Colonic mucosa (tissue), 4 donors: ENCODE measurements around the gene IL20RA. TPM values are rescaled to one million over a fixed set of nuclear protein-coding genes. Genes with fewer than 3 reads are reported as not detected.
"Not testable (repeated sequence)": the region's sequence is repeated elsewhere in the genome, so short reads cannot be mapped to it uniquely, and the experiment has no call there.

Experiments
- DNase-seq: peaks from one replicate; pipeline ENCODE4 v3.0.0-alpha.2; 2020
- H3K27ac ChIP-seq: fragments of 200-600 bp; one replicate; pipeline ENCODE4 v1.8.0; 2021
- H3K27me3 ChIP-seq: fragments of 200-600 bp; one replicate; pipeline ENCODE4 v1.8.0; 2021
- H3K36me3 ChIP-seq: fragments of 200-600 bp; one replicate; pipeline ENCODE4 v1.8.0; 2021
- H3K4me1 ChIP-seq: fragments of 200-600 bp; one replicate; pipeline ENCODE4 v1.8.0; 2021; ENCODE audit warnings: mild to moderate bottlenecking
- H3K4me3 ChIP-seq: fragments of 200-600 bp; one replicate; pipeline ENCODE4 v1.8.0; 2021
- H3K9ac ChIP-seq, 2 donors: one replicate each; pipeline ENCODE4 v1.7.0; 2013; ENCODE audit warnings: control low read depth in 2 of 2, low read depth in 2 of 2, low read length in 2 of 2
- H3K9me3 ChIP-seq: fragments of 200-600 bp; one replicate; pipeline ENCODE4 v1.8.0; 2021
- intact Hi-C: fragments of 100-400 bp; cut with DNase I; formaldehyde crosslinking; loops from one replicate; pipeline ENCODE4 v1.14.1; 2022
- total RNA-seq, 2 donors: library from RNA; stranded (reverse); fragmentation: NEBNext Ultra II Directional in 1 of 2; extraction: Animal tissue kit (Norgen Biotek cat#: 25700) in 1 of 2; gene quantifications; one replicate each; pipeline ENCODE4 v1.2.1, GENCODE V29; 2021
- TF ChIP-seq, protein P1 (sequence below): fragments of 200-600 bp; IDR thresholded peaks from one replicate; pipeline ENCODE4 v1.8.0; 2022; ENCODE audit warnings: antibody characterized with exemption, mild to moderate bottlenecking
- donor health status: healthy.
- donor health status: DM: no; HTN: no; CAD: no.
- donor health status: DM: no; HTN: no; CAD: no.

IL20RA gene
- total RNA-seq, 2 donors from 2014 or later = 12.2 to 12.8 TPM

DNA sequence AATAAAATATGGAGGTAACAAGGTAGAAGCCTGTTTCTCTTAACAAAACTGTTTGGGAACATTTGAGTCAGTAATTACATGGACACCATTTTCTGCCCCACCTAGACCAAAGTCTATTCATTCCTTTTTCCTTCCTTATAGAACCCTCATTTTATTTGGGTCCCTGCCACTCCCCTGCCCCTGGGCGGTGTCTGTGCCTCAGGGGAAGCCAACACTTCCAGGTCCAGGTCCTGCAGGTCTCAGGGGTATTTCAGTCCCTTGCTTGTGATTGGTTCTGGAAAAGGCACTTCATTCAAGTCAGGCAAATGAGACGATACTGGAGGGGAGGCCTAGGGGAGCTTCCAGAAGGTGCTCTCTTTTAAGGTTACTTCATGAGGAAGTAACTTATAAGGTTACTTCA, 80.4 kb downstream of the IL20RA start:
- intact Hi-C loops = no loop called here
- H3K9me3 ChIP-seq = no peaks in the 10 kb centered on the region
- TF ChIP-seq, protein P1, sequence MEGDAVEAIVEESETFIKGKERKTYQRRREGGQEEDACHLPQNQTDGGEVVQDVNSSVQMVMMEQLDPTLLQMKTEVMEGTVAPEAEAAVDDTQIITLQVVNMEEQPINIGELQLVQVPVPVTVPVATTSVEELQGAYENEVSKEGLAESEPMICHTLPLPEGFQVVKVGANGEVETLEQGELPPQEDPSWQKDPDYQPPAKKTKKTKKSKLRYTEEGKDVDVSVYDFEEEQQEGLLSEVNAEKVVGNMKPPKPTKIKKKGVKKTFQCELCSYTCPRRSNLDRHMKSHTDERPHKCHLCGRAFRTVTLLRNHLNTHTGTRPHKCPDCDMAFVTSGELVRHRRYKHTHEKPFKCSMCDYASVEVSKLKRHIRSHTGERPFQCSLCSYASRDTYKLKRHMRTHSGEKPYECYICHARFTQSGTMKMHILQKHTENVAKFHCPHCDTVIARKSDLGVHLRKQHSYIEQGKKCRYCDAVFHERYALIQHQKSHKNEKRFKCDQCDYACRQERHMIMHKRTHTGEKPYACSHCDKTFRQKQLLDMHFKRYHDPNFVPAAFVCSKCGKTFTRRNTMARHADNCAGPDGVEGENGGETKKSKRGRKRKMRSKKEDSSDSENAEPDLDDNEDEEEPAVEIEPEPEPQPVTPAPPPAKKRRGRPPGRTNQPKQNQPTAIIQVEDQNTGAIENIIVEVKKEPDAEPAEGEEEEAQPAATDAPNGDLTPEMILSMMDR = no peak
- peak overlapping the region in 1 of 2 donors; percentile 1 for H3K9ac ChIP-seq
- no peak overlapping the region for H3K4me3 ChIP-seq
- peaks cover under 1% of the 10 kb centered on the region for H3K4me1 ChIP-seq
- no peaks in the 10 kb centered on the region for H3K36me3 ChIP-seq
- H3K27me3 ChIP-seq = no peaks in the 10 kb centered on the region
- DNase-seq = peak; percentile 90
- peak overlapping the region; percentile 84 for H3K27ac ChIP-seq

DNA sequence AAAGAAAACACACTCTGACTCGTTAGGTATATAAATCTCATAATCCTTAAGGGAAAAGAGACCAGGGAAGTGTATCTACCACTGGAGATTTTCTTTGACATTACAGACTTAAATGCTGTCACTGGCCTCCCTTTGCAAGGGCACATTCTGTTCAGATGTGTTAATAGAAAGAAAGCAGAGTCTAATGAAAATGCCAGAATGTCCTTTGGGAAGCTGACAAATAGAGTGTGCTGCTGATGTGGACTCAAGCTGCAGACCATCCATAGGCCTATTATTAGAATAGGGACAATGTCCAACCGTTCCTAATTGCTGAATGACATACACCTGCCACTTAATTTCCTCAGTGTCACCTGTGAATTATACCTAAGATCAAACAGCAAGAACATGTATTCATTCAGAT, 81.5 kb downstream of the IL20RA start:
- H3K4me3 ChIP-seq = no peak overlapping the region
- H3K27ac ChIP-seq = peak overlapping the region; percentile 84
- H3K4me1 ChIP-seq = peaks cover 9% of the 10 kb centered on the region
- DNase-seq = no peak
- TF ChIP-seq, protein P1 = no peak
- intact Hi-C loops = no loop called here
- no peaks in the 10 kb centered on the region for H3K27me3 ChIP-seq
- no peaks in the 10 kb centered on the region for H3K9me3 ChIP-seq
- H3K9ac ChIP-seq = peak overlapping the region in 1 of 2 donors; percentile 36
- no peaks in the 10 kb centered on the region for H3K36me3 ChIP-seq

DNA sequence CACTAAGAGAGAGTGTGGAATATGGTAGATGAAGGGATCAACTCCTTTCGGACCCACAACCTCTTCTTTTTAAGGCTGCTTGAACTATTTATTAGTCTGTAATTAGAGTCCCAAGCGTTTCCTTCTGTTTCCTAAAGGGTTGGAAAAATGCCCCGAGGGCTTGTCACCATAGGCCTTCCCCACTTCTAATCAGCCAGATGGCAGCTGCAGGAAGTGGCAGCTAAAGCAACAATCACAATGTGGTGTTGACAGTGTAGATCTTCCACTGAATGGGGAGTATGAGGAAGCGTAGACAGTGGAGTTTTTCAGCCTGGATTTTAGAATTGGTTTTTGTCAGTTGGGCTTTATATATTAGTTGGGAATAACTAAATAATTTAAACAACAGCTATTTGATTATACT, 82.1 kb downstream of the IL20RA start:
- peak; percentile 71 for DNase-seq
- H3K4me1 ChIP-seq = peaks cover 9% of the 10 kb centered on the region
- intact Hi-C loops = no loop called here
- no peaks in the 10 kb centered on the region for H3K9me3 ChIP-seq
- peak overlapping the region in 1 of 2 donors; percentile 61 for H3K9ac ChIP-seq
- peak overlapping the region; percentile 84 for H3K27ac ChIP-seq
- no peak overlapping the region for H3K4me3 ChIP-seq
- H3K27me3 ChIP-seq = no peaks in the 10 kb centered on the region
- TF ChIP-seq, protein P1 = no peak
- no peaks in the 10 kb centered on the region for H3K36me3 ChIP-seq

DNA sequence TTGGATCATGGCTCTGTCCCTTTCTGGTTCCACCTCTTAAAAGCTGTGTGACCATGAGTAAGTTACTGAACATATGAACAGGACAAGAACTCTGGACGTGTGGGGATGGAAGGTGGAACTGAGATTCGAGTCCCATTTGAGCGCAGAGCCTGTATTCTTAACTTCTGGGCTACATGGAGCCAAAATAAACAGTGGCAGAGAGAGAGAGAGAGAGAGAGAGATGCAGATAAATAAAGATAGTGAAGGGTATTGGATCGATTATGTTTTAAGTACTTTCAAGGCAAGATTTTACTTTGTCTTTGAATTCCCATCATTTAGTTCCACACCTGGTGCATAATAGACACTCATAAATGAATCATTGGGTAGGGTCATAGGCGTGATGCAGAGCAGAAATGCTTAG, 82.9 kb downstream of the IL20RA start:
- no peaks in the 10 kb centered on the region for H3K36me3 ChIP-seq
- intact Hi-C loops = no loop called here

DNA sequence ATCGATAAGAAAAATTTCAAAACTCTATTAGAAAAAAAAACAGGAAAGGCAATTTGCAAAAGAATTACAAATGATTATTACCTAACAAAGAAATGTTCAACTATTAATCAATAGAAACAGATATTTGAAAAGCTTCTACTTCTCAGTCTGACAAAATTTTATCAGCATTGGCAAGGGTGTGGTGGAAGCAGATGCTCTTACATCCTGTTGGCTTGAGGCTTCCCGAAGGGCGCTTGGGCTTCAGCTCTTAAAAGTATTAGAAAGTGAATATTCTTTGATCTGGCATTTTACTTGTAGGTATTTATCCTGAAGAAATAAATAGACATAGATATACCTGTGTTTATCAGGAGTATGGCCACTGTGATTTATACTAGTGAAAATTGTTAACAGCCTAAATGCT, 84.0 kb downstream of the IL20RA start:
- TF ChIP-seq, protein P1 = no peak
- Histone ChIP-seq H3K9me3 (no peaks in the 10 kb centered on the region), H3K4me1 (peaks cover 9% of the 10 kb centered on the region), H3K27me3 (no peaks in the 10 kb centered on the region), H3K4me3 (no peak overlapping the region), H3K9ac (no peak overlapping the region), H3K27ac (peak overlapping the region; percentile 73), H3K36me3 (no peaks in the 10 kb centered on the region)
- no peak for DNase-seq
- intact Hi-C loops = no loop called here

More for the DNA sequence above, 82.9 kb downstream of the IL20RA start:
- H3K4me3 ChIP-seq = no peak overlapping the region
- DNase-seq = peak; percentile 30
- no peaks in the 10 kb centered on the region for H3K27me3 ChIP-seq
- TF ChIP-seq, protein P1 = no peak
- H3K9ac ChIP-seq = peak overlapping the region in 1 of 2 donors; percentile 61
- H3K9me3 ChIP-seq = no peaks in the 10 kb centered on the region
- H3K4me1 ChIP-seq = peaks cover 9% of the 10 kb centered on the region
- peak overlapping the region; percentile 84 for H3K27ac ChIP-seq

DNA sequence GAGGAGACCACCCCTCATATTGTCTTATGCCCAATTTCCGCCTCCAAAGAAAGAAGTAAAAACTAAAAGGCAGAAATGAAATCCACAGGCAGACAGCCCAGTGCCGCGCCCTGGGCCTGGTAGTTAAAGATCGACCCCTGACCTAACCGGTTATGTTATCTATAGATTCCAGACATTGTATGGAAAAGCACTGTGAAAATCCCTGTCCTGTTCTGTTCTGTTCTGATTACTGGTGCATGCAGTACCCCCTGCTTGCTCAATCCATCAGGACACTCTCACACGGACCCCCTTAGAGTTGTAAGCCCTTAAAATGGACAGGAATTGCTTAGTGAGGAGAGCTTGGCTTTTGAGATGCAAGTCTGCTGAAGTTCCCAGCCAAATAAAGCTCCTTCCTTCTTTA, 84.8 kb downstream of the IL20RA start:
- H3K36me3 ChIP-seq, H3K4me3 ChIP-seq, intact Hi-C loops, H3K9ac ChIP-seq, H3K27me3 ChIP-seq, H3K9me3 ChIP-seq, H3K4me1 ChIP-seq: not testable (repeated sequence)
- peak; percentile 56 for DNase-seq
- peak overlapping the region; percentile 73 for H3K27ac ChIP-seq
